ENCODE data around the gene BARX2.
"Not testable (repeated sequence)": the region's sequence is repeated elsewhere in the genome, so short reads cannot be mapped to it uniquely, and the experiment has no call there.

Gene BARX2, protein sequence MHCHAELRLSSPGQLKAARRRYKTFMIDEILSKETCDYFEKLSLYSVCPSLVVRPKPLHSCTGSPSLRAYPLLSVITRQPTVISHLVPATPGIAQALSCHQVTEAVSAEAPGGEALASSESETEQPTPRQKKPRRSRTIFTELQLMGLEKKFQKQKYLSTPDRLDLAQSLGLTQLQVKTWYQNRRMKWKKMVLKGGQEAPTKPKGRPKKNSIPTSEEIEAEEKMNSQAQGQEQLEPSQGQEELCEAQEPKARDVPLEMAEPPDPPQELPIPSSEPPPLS
- long read RNA-seq: 0 reads

DNA sequence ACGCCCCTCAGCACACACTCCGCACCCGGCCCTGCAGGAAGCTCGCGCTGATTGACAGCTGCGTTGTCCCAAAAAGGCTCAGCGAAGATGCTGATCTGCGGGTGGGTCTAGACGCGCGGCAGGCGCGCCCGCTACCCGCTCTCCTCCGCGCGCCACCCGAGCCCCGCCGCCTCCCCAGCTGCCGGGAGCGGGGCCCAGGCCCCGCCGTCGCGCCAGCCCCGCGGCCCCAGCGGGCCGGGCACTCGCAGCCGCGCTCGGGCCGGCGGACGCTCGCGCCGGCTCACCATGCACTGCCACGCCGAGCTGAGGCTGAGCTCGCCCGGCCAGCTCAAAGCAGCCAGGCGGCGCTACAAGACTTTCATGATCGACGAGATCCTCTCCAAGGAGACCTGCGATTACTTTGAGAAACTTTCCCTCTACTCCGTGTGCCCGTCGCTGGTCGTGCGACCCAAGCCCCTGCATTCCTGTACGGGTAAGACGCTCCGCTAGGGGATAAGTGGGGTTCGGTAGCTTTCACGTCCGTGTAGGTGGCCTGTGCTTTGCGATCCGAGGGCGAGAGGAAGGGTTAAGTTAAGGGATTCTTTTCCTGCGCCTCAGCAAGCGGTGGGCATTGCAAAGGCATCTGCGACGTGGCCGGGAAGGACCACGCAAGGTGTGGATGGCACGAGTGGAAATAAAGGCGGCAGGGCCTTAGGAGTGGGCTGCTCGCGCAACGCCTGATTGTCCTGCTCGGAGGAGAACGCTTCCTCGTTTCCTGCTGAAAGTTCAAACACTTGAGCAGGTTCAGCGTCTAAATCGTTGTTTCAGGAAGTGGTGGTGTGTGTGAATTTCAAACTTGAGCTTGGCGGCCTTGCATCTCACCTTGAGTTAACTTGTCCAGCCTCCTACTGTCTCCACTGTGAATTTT, at the start of gene BARX2:
TSS of gene BARX2 (plus strand) at position 98 of the 907 bp plus-strand sequence. CDS start at position 286, 188 bp downstream.
- peak in 1 of 2 experiments; percentile 26 for DNase-seq (ENCODE audit: low read depth in 1 of 2, low spot score in 1 of 2)
- H3K27me3 ChIP-seq (ENCODE audit: insufficient read depth, poor library complexity, severe bottlenecking): peaks cover 80% of the 10 kb centered on the region

DNA sequence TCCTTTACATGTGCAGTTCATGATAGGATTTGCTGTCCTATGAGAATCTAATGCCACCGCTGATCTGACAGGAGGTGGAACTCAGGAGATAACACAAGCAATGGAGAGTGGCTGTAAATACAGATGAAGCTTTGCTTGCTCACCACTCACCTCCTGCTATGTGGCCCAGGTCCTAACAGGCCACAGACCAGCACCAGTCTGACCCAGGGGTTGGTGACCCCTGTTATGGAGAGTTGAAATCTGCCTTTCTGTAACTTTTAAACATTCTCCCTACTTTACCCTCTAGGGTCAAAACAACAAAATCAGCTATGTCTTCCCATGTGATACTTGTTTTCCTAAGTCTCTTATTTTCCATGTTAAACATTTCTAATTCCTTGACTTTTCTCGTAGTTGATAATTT, 48.7 kb upstream of the BARX2 start:
- Histone ChIP-seq H3K4me3 (replicated peaks; ENCODE audit: insufficient read depth, low read length) (no peak overlapping the region), H3K27me3 (ENCODE audit: insufficient read depth, poor library complexity, severe bottlenecking) (no peaks in the 10 kb centered on the region), H3K27ac (replicated peaks) (no peak overlapping the region)
- no peak for DNase-seq (ENCODE audit: low read depth in 1 of 2, low spot score in 1 of 2)
- TF ChIP-seq SPI1 (IDR thresholded peaks at IDR 0.05; ENCODE audit: borderline replicate concordance, low read depth): no peak
- no peak for TF ChIP-seq POLR2AphosphoS5 (IDR thresholded peaks at IDR 0.05; ENCODE audit: low read depth)
- TF ChIP-seq GABPA (IDR thresholded peaks at IDR 0.05; ENCODE audit: low read depth): no peak
- TF ChIP-seq, protein P1, sequence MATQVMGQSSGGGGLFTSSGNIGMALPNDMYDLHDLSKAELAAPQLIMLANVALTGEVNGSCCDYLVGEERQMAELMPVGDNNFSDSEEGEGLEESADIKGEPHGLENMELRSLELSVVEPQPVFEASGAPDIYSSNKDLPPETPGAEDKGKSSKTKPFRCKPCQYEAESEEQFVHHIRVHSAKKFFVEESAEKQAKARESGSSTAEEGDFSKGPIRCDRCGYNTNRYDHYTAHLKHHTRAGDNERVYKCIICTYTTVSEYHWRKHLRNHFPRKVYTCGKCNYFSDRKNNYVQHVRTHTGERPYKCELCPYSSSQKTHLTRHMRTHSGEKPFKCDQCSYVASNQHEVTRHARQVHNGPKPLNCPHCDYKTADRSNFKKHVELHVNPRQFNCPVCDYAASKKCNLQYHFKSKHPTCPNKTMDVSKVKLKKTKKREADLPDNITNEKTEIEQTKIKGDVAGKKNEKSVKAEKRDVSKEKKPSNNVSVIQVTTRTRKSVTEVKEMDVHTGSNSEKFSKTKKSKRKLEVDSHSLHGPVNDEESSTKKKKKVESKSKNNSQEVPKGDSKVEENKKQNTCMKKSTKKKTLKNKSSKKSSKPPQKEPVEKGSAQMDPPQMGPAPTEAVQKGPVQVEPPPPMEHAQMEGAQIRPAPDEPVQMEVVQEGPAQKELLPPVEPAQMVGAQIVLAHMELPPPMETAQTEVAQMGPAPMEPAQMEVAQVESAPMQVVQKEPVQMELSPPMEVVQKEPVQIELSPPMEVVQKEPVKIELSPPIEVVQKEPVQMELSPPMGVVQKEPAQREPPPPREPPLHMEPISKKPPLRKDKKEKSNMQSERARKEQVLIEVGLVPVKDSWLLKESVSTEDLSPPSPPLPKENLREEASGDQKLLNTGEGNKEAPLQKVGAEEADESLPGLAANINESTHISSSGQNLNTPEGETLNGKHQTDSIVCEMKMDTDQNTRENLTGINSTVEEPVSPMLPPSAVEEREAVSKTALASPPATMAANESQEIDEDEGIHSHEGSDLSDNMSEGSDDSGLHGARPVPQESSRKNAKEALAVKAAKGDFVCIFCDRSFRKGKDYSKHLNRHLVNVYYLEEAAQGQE (IDR thresholded peaks at IDR 0.05; ENCODE audit: insufficient replicate concordance, low read depth): no peak
- TF ChIP-seq, protein P2, sequence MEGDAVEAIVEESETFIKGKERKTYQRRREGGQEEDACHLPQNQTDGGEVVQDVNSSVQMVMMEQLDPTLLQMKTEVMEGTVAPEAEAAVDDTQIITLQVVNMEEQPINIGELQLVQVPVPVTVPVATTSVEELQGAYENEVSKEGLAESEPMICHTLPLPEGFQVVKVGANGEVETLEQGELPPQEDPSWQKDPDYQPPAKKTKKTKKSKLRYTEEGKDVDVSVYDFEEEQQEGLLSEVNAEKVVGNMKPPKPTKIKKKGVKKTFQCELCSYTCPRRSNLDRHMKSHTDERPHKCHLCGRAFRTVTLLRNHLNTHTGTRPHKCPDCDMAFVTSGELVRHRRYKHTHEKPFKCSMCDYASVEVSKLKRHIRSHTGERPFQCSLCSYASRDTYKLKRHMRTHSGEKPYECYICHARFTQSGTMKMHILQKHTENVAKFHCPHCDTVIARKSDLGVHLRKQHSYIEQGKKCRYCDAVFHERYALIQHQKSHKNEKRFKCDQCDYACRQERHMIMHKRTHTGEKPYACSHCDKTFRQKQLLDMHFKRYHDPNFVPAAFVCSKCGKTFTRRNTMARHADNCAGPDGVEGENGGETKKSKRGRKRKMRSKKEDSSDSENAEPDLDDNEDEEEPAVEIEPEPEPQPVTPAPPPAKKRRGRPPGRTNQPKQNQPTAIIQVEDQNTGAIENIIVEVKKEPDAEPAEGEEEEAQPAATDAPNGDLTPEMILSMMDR (IDR thresholded peaks at IDR 0.05; ENCODE audit: insufficient read depth, low read length): no peak

More for the DNA sequence above, at the start of gene BARX2:
- TF ChIP-seq, protein P2 (IDR thresholded peaks at IDR 0.05; ENCODE audit: insufficient read depth, low read length): no peak
- TF ChIP-seq, protein P1 (IDR thresholded peaks at IDR 0.05; ENCODE audit: insufficient replicate concordance, low read depth): no peak
- TF ChIP-seq POLR2AphosphoS5 (IDR thresholded peaks at IDR 0.05; ENCODE audit: low read depth) (no peak), SPI1 (IDR thresholded peaks at IDR 0.05; ENCODE audit: borderline replicate concordance, low read depth) (no peak), GABPA (IDR thresholded peaks at IDR 0.05; ENCODE audit: low read depth) (no peak)
- Histone ChIP-seq H3K4me3 (replicated peaks; ENCODE audit: insufficient read depth, low read length) (no peak within 1 kb of the TSS), H3K27ac (replicated peaks) (no peak within 1 kb of the TSS)

DNA sequence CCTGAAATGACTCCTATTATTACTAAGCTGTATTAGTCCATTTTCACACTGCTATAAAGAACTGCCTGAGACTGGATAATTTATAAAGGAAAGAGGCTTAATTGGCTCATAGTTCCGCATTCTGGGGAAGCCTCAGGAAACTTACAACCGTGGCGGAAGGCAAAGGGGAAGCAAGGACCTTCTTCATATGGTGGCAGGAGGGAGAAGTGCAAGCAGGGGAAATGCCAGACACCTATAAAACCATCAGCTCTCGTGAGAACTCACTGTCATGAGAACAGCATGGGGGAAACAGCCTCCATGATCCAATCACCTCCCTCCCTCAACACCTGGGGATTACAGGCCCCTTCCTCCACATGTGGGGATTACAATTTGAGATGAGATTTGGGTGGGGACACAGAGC, 47.9 kb upstream of the BARX2 start:
- H3K27me3 ChIP-seq (ENCODE audit: insufficient read depth, poor library complexity, severe bottlenecking); H3K4me3 ChIP-seq (replicated peaks; ENCODE audit: insufficient read depth, low read length): not testable (repeated sequence)
- 0 out of 2 replicates have a peak overlapping the region, but pooled peaks have one; percentile 7 for H3K27ac ChIP-seq (replicated peaks)
- peak; percentile 68; the same call in 1 of the 2 replicates for TF ChIP-seq SPI1 (IDR thresholded peaks at IDR 0.05; ENCODE audit: borderline replicate concordance, low read depth)
- DNase-seq (ENCODE audit: low read depth in 1 of 2, low spot score in 1 of 2): peak; percentile 51 to 87

DNA sequence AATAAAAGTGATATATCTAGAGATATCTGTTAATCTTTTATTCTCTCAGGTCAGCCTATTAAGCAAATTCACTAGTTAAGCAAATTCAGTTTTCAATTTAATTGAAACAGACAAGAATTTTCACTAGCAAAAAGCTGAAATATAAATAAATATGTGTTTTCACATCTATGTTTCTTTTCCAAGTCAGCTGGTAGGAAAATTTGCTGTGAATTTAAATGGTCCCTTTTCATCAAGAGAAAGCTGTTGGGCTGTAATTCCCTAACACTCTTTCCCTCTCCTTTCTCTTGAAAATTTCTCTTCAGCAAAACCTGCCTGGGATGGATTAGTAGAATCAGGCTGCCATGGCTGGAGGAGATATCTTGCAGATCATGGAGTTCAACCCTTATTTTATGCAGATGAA, 46.9 kb upstream of the BARX2 start:
- H3K27me3 ChIP-seq (ENCODE audit: insufficient read depth, poor library complexity, severe bottlenecking): no peaks in the 10 kb centered on the region
- TF ChIP-seq, protein P2 (IDR thresholded peaks at IDR 0.05; ENCODE audit: insufficient read depth, low read length): no peak
- H3K27ac ChIP-seq (replicated peaks): no peak overlapping the region
- no peak for DNase-seq (ENCODE audit: low read depth in 1 of 2, low spot score in 1 of 2)
- H3K4me3 ChIP-seq (replicated peaks; ENCODE audit: insufficient read depth, low read length): no peak overlapping the region
